ENCODE data around the gene BPIFB2.

Gene BPIFB2

GRCh38 chr20:33008336-33009213, 1.1 kb downstream of the BPIFB2 start:
- no peak for FAIRE-seq

- FAIRE-seq = no peak
These were observed 2.0 kb downstream of the BPIFB2 start for GRCh38 chr20:33009214-33010132.

GRCh38 chr20:33010133-33010504, 2.6 kb downstream of the BPIFB2 start:
- FAIRE-seq = no peak

GRCh38 chr20:33010674-33011449, 3.4 kb downstream of the BPIFB2 start:
- FAIRE-seq = no peak

GRCh38 chr20:33012327-33013189, 5.1 kb downstream of the BPIFB2 start:
- FAIRE-seq = no peak

GRCh38 chr20:33013701-33014326, 6.3 kb downstream of the BPIFB2 start:
- FAIRE-seq = no peak

GRCh38 chr20:33014336-33015113, 7.0 kb downstream of the BPIFB2 start:
- no peak for FAIRE-seq

GRCh38 chr20:33015114-33015484, 7.6 kb downstream of the BPIFB2 start:
- no peak for FAIRE-seq

GRCh38 chr20:33015700-33016580, 8.4 kb downstream of the BPIFB2 start:
- no peak for FAIRE-seq

GRCh38 chr20:33016581-33017109, 9.1 kb downstream of the BPIFB2 start:
- no peak for FAIRE-seq

- no peak for FAIRE-seq
These were observed 10.0 kb downstream of the BPIFB2 start for GRCh38 chr20:33017542-33017941.

- no peak for FAIRE-seq
These were observed 10.8 kb downstream of the BPIFB2 start for GRCh38 chr20:33018169-33018931.

- no peak for FAIRE-seq
These were observed 12.2 kb downstream of the BPIFB2 start for GRCh38 chr20:33019465-33020277.

GRCh38 chr20:33020278-33021161, 13.0 kb downstream of the BPIFB2 start:
- no peak for FAIRE-seq

GRCh38 chr20:33021879-33022278, 14.4 kb downstream of the BPIFB2 start:
- FAIRE-seq = no peak

- FAIRE-seq = no peak
These were observed 14.8 kb downstream of the BPIFB2 start for GRCh38 chr20:33022289-33022688.

Measured in G401.6 (cell line).